Duodenal mucosa (tissue), 2 donors: Measurements from ENCODE around the gene APBB2.

ENCODE experiments used
- H3K27ac ChIP-seq: one replicate; pipeline ENCODE4 v1.7.0; 2013; ENCODE audit warnings: low read depth, low read length
- H3K27me3 ChIP-seq, 2 donors: one replicate each; pipeline ENCODE4 v1.7.0; 2013; ENCODE audit warnings: low read length in 2 of 2, control low read depth in 1 of 2; ENCODE audit not compliant: insufficient read depth in 2 of 2, control insufficient read depth in 1 of 2
- H3K36me3 ChIP-seq, 2 donors: one replicate each; pipeline ENCODE4 v1.7.0; 2013; ENCODE audit warnings: low read length in 2 of 2, control low read depth in 1 of 2; ENCODE audit not compliant: insufficient read depth in 2 of 2, control insufficient read depth in 1 of 2
- H3K4me1 ChIP-seq, 2 donors: one replicate each; pipeline ENCODE4 v1.7.0; 2013; ENCODE audit warnings: low read length in 2 of 2, control low read depth in 1 of 2; ENCODE audit not compliant: insufficient read depth in 2 of 2, control insufficient read depth in 1 of 2
- H3K4me3 ChIP-seq, 2 donors: one replicate each; pipeline ENCODE4 v1.7.0; 2013; ENCODE audit warnings: low read length in 2 of 2, low read depth in 1 of 2
- H3K9ac ChIP-seq, 2 donors: one replicate each; pipeline ENCODE4 v1.7.0; 2013; ENCODE audit warnings: low read length in 2 of 2, low read depth in 1 of 2
- H3K9me3 ChIP-seq, 2 donors: one replicate each; pipeline ENCODE4 v1.7.0; 2013; ENCODE audit warnings: low read length in 2 of 2, control low read depth in 1 of 2; ENCODE audit not compliant: control insufficient read depth in 1 of 2

Gene APBB2

DNA sequence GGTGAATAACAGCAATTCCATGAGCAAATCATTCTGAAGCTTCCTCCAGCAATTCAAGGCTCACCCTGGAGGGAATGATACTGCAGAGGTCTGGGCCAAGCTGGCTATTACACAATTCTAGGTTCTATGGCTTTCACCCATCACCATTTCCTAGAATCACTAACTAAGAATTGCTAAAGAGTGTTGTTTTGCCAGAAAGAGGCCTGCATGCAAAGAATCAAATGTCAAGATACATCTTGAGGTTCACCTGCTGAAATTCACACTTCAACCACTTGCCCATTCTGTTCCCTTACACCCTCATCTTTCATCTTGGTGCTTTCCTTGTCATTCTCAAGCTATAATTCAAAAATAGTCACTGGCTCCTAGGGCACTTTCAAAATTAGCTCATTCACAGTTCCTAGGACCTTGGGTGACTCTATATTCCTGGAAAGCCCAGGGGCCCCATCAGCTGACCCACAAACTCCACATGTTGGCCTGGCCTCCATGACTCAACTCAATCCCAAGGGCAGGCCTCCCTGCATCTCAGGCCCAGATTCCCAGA lies 7.0 kb downstream of the APBB2 start:
- Histone ChIP-seq H3K36me3 (no peaks in the 10 kb centered on the region), H3K27ac (no peak overlapping the region), H3K4me3 (no peak overlapping the region), H3K9me3 (no peaks in the 10 kb centered on the region), H3K4me1 (peaks cover 25 to 39% of the 10 kb centered on the region in 2 donors), H3K27me3 (no peaks in the 10 kb centered on the region), H3K9ac (no peak overlapping the region)

DNA sequence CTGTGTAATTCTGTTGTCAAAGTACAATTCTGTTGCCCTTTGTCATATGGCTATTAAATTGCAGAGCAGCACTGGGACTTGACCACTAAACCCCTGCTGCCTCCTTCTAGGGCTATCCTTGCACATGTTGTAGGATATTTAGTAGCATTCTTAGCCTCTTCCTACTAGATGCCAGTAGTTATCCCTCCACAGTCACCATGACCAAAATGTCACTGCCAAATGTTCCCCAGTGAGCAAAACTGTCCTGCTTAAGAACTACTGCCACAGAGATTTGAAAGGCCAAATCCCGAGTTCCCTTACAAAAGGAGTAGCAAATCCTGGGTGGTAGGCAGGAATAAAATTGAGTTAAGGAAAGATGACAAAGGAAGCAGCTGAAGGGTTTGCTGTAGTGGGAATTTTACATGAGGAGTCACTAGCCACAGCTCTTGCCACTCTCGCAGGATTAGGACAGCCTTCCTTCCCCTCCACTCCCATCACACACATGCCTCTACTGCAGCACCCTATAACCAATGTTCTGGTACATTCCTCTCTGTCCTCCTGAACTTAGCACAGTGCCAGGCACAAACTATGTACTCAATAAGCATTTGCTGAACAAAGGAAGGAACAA lies 8.4 kb downstream of the APBB2 start:
- Histone ChIP-seq H3K27me3 (no peaks in the 10 kb centered on the region), H3K27ac (no peak overlapping the region), H3K9me3 (no peaks in the 10 kb centered on the region), H3K36me3 (no peaks in the 10 kb centered on the region), H3K4me1 (peaks cover 25 to 34% of the 10 kb centered on the region in 2 donors), H3K9ac (no peak overlapping the region), H3K4me3 (no peak overlapping the region)

DNA sequence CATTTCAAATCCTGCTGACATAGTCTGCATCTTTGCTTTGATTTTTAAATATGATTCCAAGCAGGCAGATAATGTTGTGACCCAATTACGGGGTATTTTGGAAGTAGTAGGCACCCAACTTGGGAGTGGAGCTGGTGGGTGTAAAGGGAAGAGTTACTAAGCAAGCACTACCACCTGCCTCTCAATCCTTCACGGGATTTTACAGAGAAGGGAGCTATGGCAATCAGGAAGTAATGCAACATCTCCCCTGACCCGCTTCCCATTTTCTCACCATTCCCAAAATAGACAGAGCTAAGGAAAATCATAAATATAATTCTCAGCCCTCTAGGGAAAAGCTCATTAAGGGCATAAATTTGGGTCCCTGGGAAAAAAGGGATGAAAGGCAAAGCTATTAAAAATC lies 9.2 kb downstream of the APBB2 start:
- Histone ChIP-seq H3K4me3 (no peak overlapping the region), H3K27ac (no peak overlapping the region), H3K4me1 (peaks cover 22 to 30% of the 10 kb centered on the region in 2 donors), H3K9ac (no peak overlapping the region), H3K9me3 (no peaks in the 10 kb centered on the region), H3K27me3 (no peaks in the 10 kb centered on the region), H3K36me3 (no peaks in the 10 kb centered on the region)

DNA sequence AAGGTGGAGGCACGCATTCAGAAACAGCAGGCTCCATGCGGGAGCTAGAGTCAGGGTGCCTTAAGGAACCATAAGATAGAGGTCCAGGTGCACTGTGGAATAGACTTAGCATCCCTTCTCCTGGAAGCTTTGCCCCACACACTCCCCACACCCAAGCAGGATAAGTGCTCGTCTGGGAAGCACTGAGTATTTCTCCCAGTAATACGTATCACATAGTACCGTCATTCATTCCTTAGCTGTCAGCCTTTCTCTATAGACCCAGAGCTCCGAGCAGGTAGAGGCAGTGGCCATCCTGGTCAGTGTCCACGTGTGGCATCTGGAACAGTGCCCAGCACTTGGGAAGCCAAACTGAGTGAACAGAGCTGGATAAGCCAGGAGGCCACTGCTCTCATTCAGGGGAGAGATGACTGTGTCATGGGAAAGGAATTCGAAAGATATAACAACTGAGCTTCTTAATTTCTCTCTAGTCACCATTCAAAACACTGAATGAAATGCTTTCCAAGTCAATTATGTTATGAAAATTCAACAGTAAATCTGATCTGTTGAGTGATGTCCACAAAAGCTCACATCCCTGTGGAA lies 9.9 kb downstream of the APBB2 start:
- Histone ChIP-seq H3K27ac (no peak overlapping the region), H3K4me1 (peaks cover 20 to 30% of the 10 kb centered on the region in 2 donors), H3K36me3 (no peaks in the 10 kb centered on the region), H3K4me3 (peak overlapping the region in 1 of 2 donors; percentile 36), H3K9me3 (no peaks in the 10 kb centered on the region), H3K9ac (no peak overlapping the region), H3K27me3 (no peaks in the 10 kb centered on the region)

DNA sequence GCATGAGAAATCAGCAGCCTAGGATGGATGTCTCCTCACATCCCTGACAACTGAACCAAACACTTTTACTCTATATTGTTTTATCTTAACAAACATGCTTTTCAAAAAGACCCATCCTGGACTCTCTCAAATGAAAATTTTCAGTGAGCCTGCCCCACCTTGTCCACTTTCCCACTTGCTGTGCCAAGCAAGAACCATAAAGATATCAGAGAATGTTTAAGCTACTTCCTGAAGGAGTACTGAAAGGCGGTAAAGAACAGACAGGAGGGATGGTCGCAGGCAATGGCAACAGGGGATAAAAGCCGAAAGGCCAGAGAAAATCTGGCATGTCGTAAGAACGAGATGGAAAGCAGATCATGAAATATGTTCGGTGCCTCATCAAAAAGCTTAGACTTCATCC lies 10.5 kb downstream of the APBB2 start:
- Histone ChIP-seq H3K9ac (no peak overlapping the region), H3K9me3 (no peaks in the 10 kb centered on the region), H3K27me3 (no peaks in the 10 kb centered on the region), H3K4me1 (peaks cover 20 to 30% of the 10 kb centered on the region in 2 donors), H3K4me3 (no peak overlapping the region), H3K36me3 (no peaks in the 10 kb centered on the region), H3K27ac (no peak overlapping the region)

DNA sequence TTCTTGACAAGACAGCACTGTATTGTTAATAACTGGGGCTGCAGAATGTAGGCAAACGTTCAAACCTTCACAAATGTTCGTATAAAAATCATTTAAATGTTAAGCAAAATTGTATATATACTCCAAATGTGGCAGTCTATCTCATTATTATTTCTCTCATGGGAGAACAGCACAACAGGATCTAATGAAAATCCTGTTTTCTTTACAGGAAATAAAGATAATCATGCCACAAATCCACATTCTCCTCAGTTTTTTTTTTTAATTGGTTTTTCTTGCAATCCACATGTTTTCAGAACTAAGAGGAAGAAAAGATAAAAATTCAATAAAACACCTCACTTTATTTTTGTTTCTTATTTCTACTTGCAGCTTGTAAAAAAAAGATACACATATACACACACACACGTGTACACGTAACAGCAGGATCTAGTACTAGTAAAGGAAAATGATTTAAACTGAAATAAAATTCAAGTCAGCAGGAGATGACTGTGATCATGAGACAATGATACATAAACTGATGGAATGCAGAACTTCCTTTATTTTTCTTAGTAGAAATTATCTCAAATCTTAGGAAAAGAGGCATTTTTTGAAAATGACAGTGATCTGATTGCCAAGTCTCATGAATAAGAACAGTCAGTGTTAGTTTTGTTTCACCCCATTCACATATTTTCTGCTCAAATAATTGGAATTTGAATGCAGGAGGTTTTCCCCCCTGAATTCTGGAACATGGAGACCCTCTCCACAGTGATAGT lies 11.3 kb downstream of the APBB2 start:
- H3K27ac ChIP-seq, result no peak overlapping the region
- H3K4me1 ChIP-seq, result peaks cover 20 to 34% of the 10 kb centered on the region in 2 donors
- no peaks in the 10 kb centered on the region for H3K9me3 ChIP-seq
- H3K4me3 ChIP-seq, result no peak overlapping the region
- H3K36me3 ChIP-seq, result no peaks in the 10 kb centered on the region
- no peaks in the 10 kb centered on the region for H3K27me3 ChIP-seq
- no peak overlapping the region for H3K9ac ChIP-seq

DNA sequence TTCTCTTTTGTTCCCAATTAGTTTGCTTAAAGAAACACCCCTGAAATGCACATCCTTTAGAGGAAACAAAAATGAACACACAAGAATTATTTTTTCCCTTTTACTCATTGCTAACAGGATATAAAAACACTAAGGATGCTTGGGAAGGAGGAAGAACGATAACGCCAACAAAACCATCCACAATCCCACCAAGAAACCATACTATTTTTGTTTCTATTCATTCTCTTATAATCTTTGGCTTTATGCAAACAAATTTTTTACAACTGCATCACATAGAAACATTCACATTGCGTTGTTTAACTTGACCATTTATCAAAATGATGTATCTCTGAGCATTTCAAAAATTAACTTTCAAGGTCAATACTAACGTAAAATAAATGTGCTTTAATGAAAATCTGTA lies 12.0 kb downstream of the APBB2 start:
- H3K4me1 ChIP-seq, result peaks cover 20 to 34% of the 10 kb centered on the region in 2 donors
- H3K27ac ChIP-seq, result no peak overlapping the region
- H3K9me3 ChIP-seq, result no peaks in the 10 kb centered on the region
- no peak overlapping the region for H3K9ac ChIP-seq
- H3K36me3 ChIP-seq, result no peaks in the 10 kb centered on the region
- H3K27me3 ChIP-seq, result no peaks in the 10 kb centered on the region
- no peak overlapping the region for H3K4me3 ChIP-seq

DNA sequence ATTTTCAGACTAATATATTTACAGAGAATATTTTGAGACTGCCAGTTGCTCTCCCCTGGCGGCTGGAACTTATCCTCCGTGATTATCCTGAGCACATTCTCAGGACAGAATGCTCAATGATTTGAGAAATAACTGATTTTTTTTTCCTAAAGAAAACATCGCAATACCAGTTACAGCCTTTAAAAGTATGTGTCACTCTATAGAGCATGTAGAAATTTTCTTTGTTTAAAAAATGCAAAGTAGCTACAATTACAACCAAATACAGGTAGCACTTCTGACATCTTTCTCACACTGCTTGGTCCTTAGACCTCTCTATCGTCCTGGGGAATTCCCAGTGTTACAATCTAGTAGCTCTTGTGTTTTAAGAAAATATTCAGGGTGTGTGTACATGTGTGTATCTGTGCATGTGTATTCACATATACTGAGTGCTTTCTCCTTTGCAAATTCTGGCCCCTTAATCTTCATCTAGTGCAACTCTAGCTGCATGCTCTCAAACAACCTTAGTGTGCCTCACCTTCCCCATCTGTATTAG lies 13.8 kb downstream of the APBB2 start:
- Histone ChIP-seq H3K4me3 (no peak overlapping the region), H3K9ac (no peak overlapping the region), H3K27me3 (no peaks in the 10 kb centered on the region), H3K27ac (no peak overlapping the region), H3K36me3 (no peaks in the 10 kb centered on the region), H3K9me3 (no peaks in the 10 kb centered on the region), H3K4me1 (peaks cover 16 to 30% of the 10 kb centered on the region in 2 donors)

DNA sequence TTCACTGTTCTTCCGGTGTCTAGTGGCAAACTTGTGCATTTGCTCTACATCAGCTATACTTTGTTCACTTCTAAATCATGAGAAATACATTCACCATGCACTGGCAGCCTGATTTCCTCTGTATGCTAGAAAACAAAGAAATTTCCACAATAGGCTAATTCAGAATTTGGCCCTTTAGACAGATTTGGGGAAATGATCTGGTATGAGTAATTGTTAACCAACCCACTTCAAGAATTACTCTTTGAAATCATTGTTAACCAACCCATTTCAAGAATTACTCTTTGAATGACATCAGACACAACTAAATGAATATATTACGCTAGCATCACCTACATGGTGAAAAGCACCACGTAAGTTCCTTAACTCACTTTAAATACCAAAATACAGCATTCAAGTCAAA lies 14.6 kb downstream of the APBB2 start:
- Histone ChIP-seq H3K9ac (no peak overlapping the region), H3K9me3 (no peaks in the 10 kb centered on the region), H3K4me3 (no peak overlapping the region), H3K36me3 (no peaks in the 10 kb centered on the region), H3K27me3 (no peaks in the 10 kb centered on the region), H3K4me1 (peaks cover 14 to 22% of the 10 kb centered on the region in 2 donors), H3K27ac (no peak overlapping the region)

DNA sequence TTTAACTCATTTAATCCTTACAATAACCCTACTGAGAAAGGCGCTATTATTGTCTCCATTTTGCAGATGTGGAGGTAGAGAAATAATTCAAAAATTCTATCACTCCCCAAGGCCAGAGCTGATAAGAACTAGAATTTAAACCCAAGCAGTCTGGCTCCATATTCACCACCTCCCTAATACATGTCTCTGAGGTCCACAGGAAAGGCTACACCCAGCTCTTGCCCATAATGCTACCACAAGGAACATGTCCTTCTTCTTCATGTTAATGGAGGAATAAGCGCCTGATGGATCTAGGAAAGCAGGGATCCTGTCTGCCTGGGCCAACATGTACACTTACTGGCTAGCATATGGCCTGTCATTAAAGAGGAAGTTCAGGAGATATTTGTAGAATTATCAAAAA lies 16.3 kb downstream of the APBB2 start:
- Histone ChIP-seq H3K27me3 (no peaks in the 10 kb centered on the region), H3K9ac (no peak overlapping the region), H3K4me1 (peaks cover 0 to 4% of the 10 kb centered on the region in 2 donors), H3K9me3 (no peaks in the 10 kb centered on the region), H3K36me3 (no peaks in the 10 kb centered on the region), H3K4me3 (no peak overlapping the region), H3K27ac (no peak overlapping the region)
